Glutamatergic neuron (in vitro differentiated cells): ENCODE measurements around the gene RALBP1. TPM values are rescaled to one million over a fixed set of nuclear protein-coding genes. Genes with fewer than 3 reads are reported as not detected.

ENCODE experiments used
- DNase-seq: peaks from one replicate; pipeline ENCODE4 v3.0.0; 2022
- H3K27ac Mint-ChIP-seq: one replicate; pipeline ENCODE4 v1.8.0; 2020; ENCODE audit warnings: mild to moderate bottlenecking, mixed read lengths, inconsistent platforms; ENCODE audit not compliant: unreplicated experiment
- H3K27me3 Mint-ChIP-seq: one replicate; pipeline ENCODE4 v1.8.0; 2020; ENCODE audit warnings: mild to moderate bottlenecking, moderate library complexity, mixed read lengths, inconsistent platforms; ENCODE audit not compliant: unreplicated experiment
- H3K36me3 Mint-ChIP-seq: one replicate; pipeline ENCODE4 v1.8.0; 2020; ENCODE audit warnings: mild to moderate bottlenecking, mixed read lengths, inconsistent platforms; ENCODE audit not compliant: unreplicated experiment
- H3K4me1 Mint-ChIP-seq: one replicate; pipeline ENCODE4 v1.8.0; 2020; ENCODE audit warnings: mild to moderate bottlenecking, low read depth, mixed read lengths, inconsistent platforms; ENCODE audit not compliant: unreplicated experiment
- H3K4me3 Mint-ChIP-seq: one replicate; pipeline ENCODE4 v1.8.0; 2020; ENCODE audit warnings: mild to moderate bottlenecking, mixed read lengths, inconsistent platforms; ENCODE audit not compliant: unreplicated experiment
- H3K9me3 Mint-ChIP-seq: one replicate; pipeline ENCODE4 v1.8.0; 2020; ENCODE audit warnings: mild to moderate bottlenecking, moderate library complexity, mixed read lengths, inconsistent platforms; ENCODE audit not compliant: unreplicated experiment
- CTCF ChIP-seq: fragments of 200-600 bp; sonication (generic); IDR thresholded peaks from one replicate; pipeline ENCODE4 v1.5.0; 2021; ENCODE audit not compliant: partially characterized antibody, unreplicated experiment
- total RNA-seq: library from RNA; stranded (reverse); fragmentation: NEBNext Ultra II Directional; extraction: Animal tissue kit (Norgen Biotek cat#: 25700); gene quantifications from one replicate; pipeline ENCODE4 v1.2.1, GENCODE V29; 2021; ENCODE audit not compliant: unreplicated experiment

The RALBP1 gene
- total RNA-seq, 1 donor from 2014 or later: 38.1 TPM

GRCh38 chr18:9531791-9532410 is 56.6 kb downstream of the RALBP1 start:
- peaks cover 23% of the 10 kb centered on the region for H3K36me3 Mint-ChIP-seq
- H3K4me1 Mint-ChIP-seq: no peaks in the 10 kb centered on the region
- TF ChIP-seq CTCF: no peak
- H3K9me3 Mint-ChIP-seq: no peaks in the 10 kb centered on the region
- no peak for DNase-seq
- H3K4me3 Mint-ChIP-seq: no peak overlapping the region
- no peaks in the 10 kb centered on the region for H3K27me3 Mint-ChIP-seq
- H3K27ac Mint-ChIP-seq: no peak overlapping the region

GRCh38 chr18:9534844-9535243 is 59.5 kb downstream of the RALBP1 start:
- Mint-ChIP-seq H3K27ac (no peak overlapping the region), H3K4me3 (no peak overlapping the region), H3K9me3 (no peaks in the 10 kb centered on the region), H3K4me1 (no peaks in the 10 kb centered on the region), H3K36me3 (peaks cover 5% of the 10 kb centered on the region), H3K27me3 (no peaks in the 10 kb centered on the region)
- no peak for DNase-seq
- no peak for TF ChIP-seq CTCF

GRCh38 chr18:9535430-9535991 is 60.2 kb downstream of the RALBP1 start:
- DNase-seq: no peak
- Mint-ChIP-seq H3K4me3 (no peak overlapping the region), H3K27ac (no peak overlapping the region), H3K9me3 (no peaks in the 10 kb centered on the region), H3K4me1 (no peaks in the 10 kb centered on the region), H3K36me3 (peaks cover 5% of the 10 kb centered on the region), H3K27me3 (no peaks in the 10 kb centered on the region)
- no peak for TF ChIP-seq CTCF

- no peak for DNase-seq
- TF ChIP-seq CTCF: no peak
- Mint-ChIP-seq H3K27me3 (no peaks in the 10 kb centered on the region), H3K4me3 (no peak overlapping the region), H3K4me1 (peaks cover 1% of the 10 kb centered on the region), H3K9me3 (no peaks in the 10 kb centered on the region), H3K36me3 (peaks cover 5% of the 10 kb centered on the region), H3K27ac (no peak overlapping the region)
Observed at GRCh38 chr18:9536354-9537152, 61.2 kb downstream of the RALBP1 start.

- H3K4me3 Mint-ChIP-seq: no peak overlapping the region
- DNase-seq: no peak
- peaks cover 5% of the 10 kb centered on the region for H3K36me3 Mint-ChIP-seq
- no peaks in the 10 kb centered on the region for H3K9me3 Mint-ChIP-seq
- H3K4me1 Mint-ChIP-seq: peaks cover 4% of the 10 kb centered on the region
- no peak overlapping the region for H3K27ac Mint-ChIP-seq
- H3K27me3 Mint-ChIP-seq: no peaks in the 10 kb centered on the region
- no peak for TF ChIP-seq CTCF
Observed at GRCh38 chr18:9537677-9538076, 62.4 kb downstream of the RALBP1 start.
